ENCODE data around the gene VAMP4. TPM values are rescaled to one million over a fixed set of nuclear protein-coding genes. Genes with fewer than 3 reads are reported as not detected.

The VAMP4 gene
- total and polyA plus RNA-seq, 10 donors, result 7.4 to 21.7 (median 14.8) TPM

DNA sequence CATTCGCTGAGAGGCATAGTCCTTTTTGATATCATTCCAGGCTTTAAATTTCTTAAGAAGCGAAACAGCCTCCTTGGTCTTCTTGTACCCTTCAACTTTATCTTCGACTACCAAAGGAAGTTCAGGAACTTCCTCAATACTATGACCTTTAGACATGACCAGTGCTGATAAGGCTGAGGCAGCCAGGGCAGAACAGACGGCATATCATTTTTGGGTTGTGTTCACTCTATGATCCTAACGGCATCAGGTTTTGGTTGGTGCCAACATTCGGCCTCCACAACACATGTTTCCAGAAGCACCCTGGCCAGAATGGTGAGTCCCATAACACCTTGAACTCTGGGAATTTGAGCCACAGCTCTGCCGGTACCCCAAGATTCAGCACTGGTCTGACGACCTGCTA, 58.0 kb downstream of the VAMP4 start:
- DNase-seq, result no peak
- intact Hi-C loops (cut with DNase I; ENCODE audit: low total_unique reads), result no loop called here
- no peak overlapping the region for H3K4me3 ChIP-seq
- TF ChIP-seq POLR2A (IDR thresholded peaks at IDR 0.05), result no peak
- TF ChIP-seq, protein P1, sequence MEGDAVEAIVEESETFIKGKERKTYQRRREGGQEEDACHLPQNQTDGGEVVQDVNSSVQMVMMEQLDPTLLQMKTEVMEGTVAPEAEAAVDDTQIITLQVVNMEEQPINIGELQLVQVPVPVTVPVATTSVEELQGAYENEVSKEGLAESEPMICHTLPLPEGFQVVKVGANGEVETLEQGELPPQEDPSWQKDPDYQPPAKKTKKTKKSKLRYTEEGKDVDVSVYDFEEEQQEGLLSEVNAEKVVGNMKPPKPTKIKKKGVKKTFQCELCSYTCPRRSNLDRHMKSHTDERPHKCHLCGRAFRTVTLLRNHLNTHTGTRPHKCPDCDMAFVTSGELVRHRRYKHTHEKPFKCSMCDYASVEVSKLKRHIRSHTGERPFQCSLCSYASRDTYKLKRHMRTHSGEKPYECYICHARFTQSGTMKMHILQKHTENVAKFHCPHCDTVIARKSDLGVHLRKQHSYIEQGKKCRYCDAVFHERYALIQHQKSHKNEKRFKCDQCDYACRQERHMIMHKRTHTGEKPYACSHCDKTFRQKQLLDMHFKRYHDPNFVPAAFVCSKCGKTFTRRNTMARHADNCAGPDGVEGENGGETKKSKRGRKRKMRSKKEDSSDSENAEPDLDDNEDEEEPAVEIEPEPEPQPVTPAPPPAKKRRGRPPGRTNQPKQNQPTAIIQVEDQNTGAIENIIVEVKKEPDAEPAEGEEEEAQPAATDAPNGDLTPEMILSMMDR (IDR thresholded peaks at IDR 0.05 in 8 of 11, conservative IDR thresholded peaks at IDR 0.05 in 3 of 11), result no peak
- no peak for TF ChIP-seq POLR2AphosphoS5 (IDR thresholded peaks at IDR 0.05)
- H3K27me3 ChIP-seq (replicated peaks in 1 of 7), result no peaks in the 10 kb centered on the region
- WGBS, 5 donors, result 52 to 76% (median 73%) methylated on average over 8 of the region's 8 CpGs
- no peak overlapping the region for H3K27ac ChIP-seq
- peaks cover 0 to 19% (median 6%) of the 10 kb centered on the region in 8 donors for H3K9me3 ChIP-seq
- no peaks in the 10 kb centered on the region for H3K4me1 ChIP-seq
- H3K36me3 ChIP-seq, result no peaks in the 10 kb centered on the region

DNA sequence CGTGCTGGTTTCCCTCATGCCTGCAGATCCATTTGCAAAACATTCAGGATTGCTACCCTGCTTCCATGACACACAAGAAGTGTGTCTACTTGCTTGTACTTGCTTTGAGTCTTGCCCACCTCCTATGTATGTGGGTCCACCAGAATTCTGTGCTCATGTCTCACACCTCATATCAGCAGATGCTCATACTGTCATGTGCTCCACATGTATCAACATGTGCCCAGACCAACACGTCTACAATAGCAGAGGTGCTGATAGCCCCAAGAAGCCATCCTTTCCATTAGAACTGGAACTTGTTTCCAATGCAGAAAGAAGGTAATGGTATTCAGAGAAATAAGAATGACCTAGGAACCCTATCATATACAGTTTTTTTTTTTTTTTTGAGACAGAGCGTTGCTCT, 61.5 kb downstream of the VAMP4 start:
- 90 to 100% (median 95%) methylated on average over 3 of the region's 3 CpGs for WGBS, 5 donors

DNA sequence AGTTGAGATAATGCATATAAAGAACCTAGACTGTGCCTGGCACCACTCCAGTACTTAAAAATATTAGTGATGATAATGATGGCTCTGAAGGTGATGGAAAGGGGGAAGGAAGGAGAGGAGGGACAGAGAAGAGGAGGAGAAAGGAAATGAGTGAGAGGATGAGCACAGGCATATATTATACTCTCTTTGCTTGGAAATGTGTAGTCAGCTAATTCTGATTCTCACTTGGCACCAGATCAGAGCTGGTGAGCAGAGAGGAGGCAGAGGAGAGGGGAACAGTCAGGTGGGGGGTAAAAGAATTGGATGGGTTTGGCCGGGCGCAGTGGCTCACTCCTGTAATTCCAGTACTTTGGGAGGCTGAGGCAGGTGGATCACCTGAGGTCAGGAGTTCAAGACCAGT, 65.0 kb downstream of the VAMP4 start:
- intact Hi-C loops (cut with DNase I; ENCODE audit: low total_unique reads), result no loop called here
- no peak for TF ChIP-seq POLR2AphosphoS5 (IDR thresholded peaks at IDR 0.05)
- TF ChIP-seq, protein P1 (IDR thresholded peaks at IDR 0.05 in 8 of 11, conservative IDR thresholded peaks at IDR 0.05 in 3 of 11), result no peak
- no peak for TF ChIP-seq POLR2A (IDR thresholded peaks at IDR 0.05)
- Histone ChIP-seq H3K4me1 (no peaks in the 10 kb centered on the region), H3K27ac (no peak overlapping the region), H3K9me3 (no peaks in the 10 kb centered on the region), H3K27me3 (replicated peaks in 1 of 7) (no peaks in the 10 kb centered on the region), H3K36me3 (no peaks in the 10 kb centered on the region), H3K4me3 (no peak overlapping the region)
- no peak for DNase-seq
- 91 to 98% (median 94%) methylated on average over 2 of the region's 2 CpGs for WGBS, 5 donors

More for the DNA sequence above, 61.5 kb downstream of the VAMP4 start:
- no peaks in the 10 kb centered on the region for H3K27me3 ChIP-seq (replicated peaks in 1 of 7)
- intact Hi-C loops (cut with DNase I; ENCODE audit: low total_unique reads), result no loop called here
- H3K36me3 ChIP-seq, result no peaks in the 10 kb centered on the region
- DNase-seq, result no peak
- H3K9me3 ChIP-seq, result no peaks in the 10 kb centered on the region
- no peaks in the 10 kb centered on the region for H3K4me1 ChIP-seq
- H3K4me3 ChIP-seq, result no peak overlapping the region
- no peak for TF ChIP-seq POLR2A (IDR thresholded peaks at IDR 0.05)
- no peak for TF ChIP-seq POLR2AphosphoS5 (IDR thresholded peaks at IDR 0.05)
- TF ChIP-seq, protein P1 (IDR thresholded peaks at IDR 0.05 in 8 of 11, conservative IDR thresholded peaks at IDR 0.05 in 3 of 11), result no peak
- H3K27ac ChIP-seq, result no peak overlapping the region

DNA sequence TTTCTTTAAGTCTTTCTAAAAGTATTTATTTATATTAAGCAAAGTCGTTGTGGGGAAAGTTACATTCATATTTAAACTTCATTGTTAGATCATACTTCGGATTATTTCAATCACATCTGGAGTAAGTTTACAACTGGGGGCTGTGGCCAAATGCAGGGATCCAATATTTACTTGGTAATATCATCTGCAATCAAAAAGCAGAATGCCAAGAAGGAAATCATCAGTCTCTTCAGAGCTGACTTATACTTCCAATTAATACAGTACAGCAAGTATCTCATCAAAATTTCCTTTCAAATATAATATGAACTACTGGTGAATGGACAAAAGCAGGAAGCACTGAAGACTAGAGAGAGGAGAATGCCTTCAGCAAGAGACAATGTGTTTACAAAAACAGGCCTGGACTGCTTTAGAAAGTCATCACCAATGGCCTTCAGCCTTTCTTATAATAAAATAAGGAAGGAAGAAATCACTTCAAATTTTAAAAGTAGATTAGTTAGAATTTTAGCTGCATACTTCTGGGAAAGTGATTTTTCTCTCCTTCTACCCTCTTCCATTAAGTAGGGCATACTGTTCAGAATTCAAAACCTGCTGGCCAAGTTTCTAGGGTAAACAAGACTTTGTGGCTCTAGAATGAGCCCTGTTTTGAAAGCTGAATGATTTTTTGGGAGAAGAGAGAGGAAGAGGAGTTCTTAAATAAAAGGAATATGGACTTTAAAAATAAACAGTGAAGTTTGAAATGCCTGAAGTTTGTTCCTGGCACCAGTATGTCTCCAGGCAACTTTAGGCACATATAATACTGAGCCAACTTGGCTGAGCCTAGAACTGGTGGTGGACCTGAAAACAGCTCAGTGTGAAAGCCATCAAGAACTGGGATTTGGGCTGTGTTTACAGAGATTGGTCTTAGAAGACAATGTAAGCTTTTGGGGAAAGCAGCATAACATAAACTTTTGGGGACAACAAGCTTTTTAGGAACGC, 67.1 kb downstream of the VAMP4 start:
- 64 to 90% (median 81%) methylated on average over 3 of the region's 3 CpGs for WGBS, 5 donors

More for the DNA sequence above, 67.1 kb downstream of the VAMP4 start:
- no peak overlapping the region for H3K27ac ChIP-seq
- no peaks in the 10 kb centered on the region for H3K27me3 ChIP-seq (replicated peaks in 1 of 7)
- TF ChIP-seq POLR2AphosphoS5 (IDR thresholded peaks at IDR 0.05) (no peak), POLR2A (IDR thresholded peaks at IDR 0.05) (no peak)
- TF ChIP-seq, protein P1 (IDR thresholded peaks at IDR 0.05 in 8 of 11, conservative IDR thresholded peaks at IDR 0.05 in 3 of 11), result no peak
- H3K36me3 ChIP-seq, result no peaks in the 10 kb centered on the region
- H3K4me3 ChIP-seq, result no peak overlapping the region
- intact Hi-C loops (cut with DNase I; ENCODE audit: low total_unique reads), result no loop called here
- no peak for DNase-seq
- no peaks in the 10 kb centered on the region for H3K4me1 ChIP-seq
- H3K9me3 ChIP-seq, result no peaks in the 10 kb centered on the region
